ENCODE data around the gene WDR11.
"Not testable (repeated sequence)": the region's sequence is repeated elsewhere in the genome, so short reads cannot be mapped to it uniquely, and the experiment has no call there.

Gene WDR11

GRCh38 chr10:120841522-120842189 is 9.5 kb upstream of the WDR11 start:
- DNase-seq = no peak

GRCh38 chr10:120854388-120854787 is 3.2 kb downstream of the WDR11 start:
- DNase-seq = no peak

- no peak for DNase-seq
Measured at GRCh38 chr10:120861178-120861855, 10.2 kb downstream of the WDR11 start.

- no peak for DNase-seq
Measured at GRCh38 chr10:120873741-120874140, 22.6 kb downstream of the WDR11 start.

GRCh38 chr10:120883071-120883470 is 31.9 kb downstream of the WDR11 start:
- DNase-seq = no peak

GRCh38 chr10:120887482-120887881 is 36.3 kb downstream of the WDR11 start:
- DNase-seq = no peak

- DNase-seq = no peak
Measured at GRCh38 chr10:120891365-120891764, 40.2 kb downstream of the WDR11 start.

GRCh38 chr10:120894556-120894955 is 43.4 kb downstream of the WDR11 start:
- no peak for DNase-seq

- DNase-seq = no peak
Measured at GRCh38 chr10:120897343-120897742, 46.2 kb downstream of the WDR11 start.

- no peak for DNase-seq
Measured at GRCh38 chr10:120905268-120905667, 54.1 kb downstream of the WDR11 start.

GRCh38 chr10:120917521-120918250 is 66.5 kb downstream of the WDR11 start:
- DNase-seq = no peak

- DNase-seq = not testable (repeated sequence)
Measured at GRCh38 chr10:120923886-120924285, 72.7 kb downstream of the WDR11 start.

- DNase-seq = no peak
Measured at GRCh38 chr10:120926611-120927010, 75.4 kb downstream of the WDR11 start.

GRCh38 chr10:120927352-120927751 is 76.2 kb downstream of the WDR11 start:
- DNase-seq = no peak

GRCh38 chr10:120929166-120929565 is 78.0 kb downstream of the WDR11 start:
- no peak for DNase-seq

- no peak for DNase-seq
Measured at GRCh38 chr10:120931423-120931822, 80.3 kb downstream of the WDR11 start.

GRCh38 chr10:120931999-120932398 is 80.8 kb downstream of the WDR11 start:
- no peak for DNase-seq

GRCh38 chr10:120938822-120939221 is 87.7 kb downstream of the WDR11 start:
- DNase-seq = no peak

- no peak for DNase-seq
Measured at GRCh38 chr10:120940299-120940900, 89.2 kb downstream of the WDR11 start.

- no peak for DNase-seq
Measured at GRCh38 chr10:120941501-120941900, 90.3 kb downstream of the WDR11 start.

- DNase-seq = peak; percentile 89
Measured at GRCh38 chr10:120942806-120943413, 91.7 kb downstream of the WDR11 start.

- DNase-seq = no peak
Measured at GRCh38 chr10:120943542-120943941, 92.4 kb downstream of the WDR11 start.

- DNase-seq = no peak
Measured at GRCh38 chr10:120944586-120945125, 93.5 kb downstream of the WDR11 start.
